Measurements from ENCODE around the gene MOB1A.
"Not testable (repeated sequence)": the region's sequence is repeated elsewhere in the genome, so short reads cannot be mapped to it uniquely, and the experiment has no call there.

The MOB1A gene

GRCh38 chr2:74198461-74199274 is 20.0 kb upstream of the MOB1A start, which contains the start of gene MTHFD2:
TSS of gene MTHFD2 (plus strand) at chr2:74198615. CDS start at chr2:74198642, 27 bp downstream.
- DNase-seq (ENCODE audit: low read depth, low spot score) = peak; percentile 99

- DNase-seq (ENCODE audit: low read depth, low spot score) = no peak
Measured at GRCh38 chr2:74198023-74198460, 19.4 kb upstream of the MOB1A start.

- DNase-seq (ENCODE audit: low read depth, low spot score) = no peak
Measured at GRCh38 chr2:74197049-74197448, 18.4 kb upstream of the MOB1A start.

DNA sequence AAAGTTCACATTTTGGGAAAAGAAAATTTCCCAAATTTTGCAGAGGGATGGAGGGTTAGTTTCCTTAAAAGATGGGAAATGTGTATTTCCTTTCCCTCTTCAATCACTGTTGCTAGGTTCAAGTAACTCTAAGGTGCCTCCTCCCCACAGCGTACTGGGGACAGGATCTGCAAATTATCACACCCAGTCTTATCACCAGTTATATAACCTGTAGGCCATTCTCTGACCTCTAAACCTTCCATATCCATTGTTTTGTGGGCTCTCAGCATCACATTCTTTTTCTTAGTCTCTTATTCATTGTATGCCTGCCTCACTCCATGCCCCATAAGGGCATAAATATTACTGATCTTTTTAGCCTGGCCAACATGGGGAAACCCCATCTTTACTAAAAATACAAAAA is 16.1 kb upstream of the MOB1A start:
- DNase-seq (ENCODE audit: low read depth, low spot score) = no peak

GRCh38 chr2:74191596-74192380 is 13.1 kb upstream of the MOB1A start:
- no peak for DNase-seq (ENCODE audit: low read depth, low spot score)

GRCh38 chr2:74188696-74189095 is 10.0 kb upstream of the MOB1A start:
- DNase-seq (ENCODE audit: low read depth, low spot score) = no peak

DNA sequence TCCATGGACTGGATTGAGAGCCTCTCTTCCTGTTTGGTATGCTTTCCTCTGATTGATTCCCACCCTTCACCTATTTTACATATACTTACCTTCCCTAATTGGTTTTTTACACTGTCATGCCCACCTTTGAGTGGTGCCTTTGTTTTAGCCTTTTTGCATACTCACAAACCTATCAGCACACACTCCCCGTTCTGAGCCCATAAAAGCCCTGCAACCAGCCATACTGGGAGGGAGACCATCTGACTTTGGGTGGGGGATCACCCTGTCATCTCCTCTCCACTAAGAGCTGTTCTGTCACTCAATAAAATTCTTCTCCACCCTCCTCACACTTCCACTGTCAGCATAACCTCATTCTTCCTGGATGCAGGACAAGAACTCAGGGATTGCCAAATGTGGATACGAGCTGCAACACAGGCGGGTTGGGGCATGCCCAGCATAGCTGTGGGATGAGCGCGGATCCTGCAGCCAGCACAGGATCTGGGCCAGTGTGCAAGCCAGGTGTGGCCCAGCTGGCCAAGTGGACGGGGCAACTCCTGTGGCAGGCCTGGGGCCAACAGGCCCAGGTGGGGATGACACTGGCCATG is 9.4 kb upstream of the MOB1A start:
- DNase-seq (ENCODE audit: low read depth, low spot score) = peak; percentile 20

- DNase-seq (ENCODE audit: low read depth, low spot score) = not testable (repeated sequence)
Measured at GRCh38 chr2:74186706-74187105, 8.0 kb upstream of the MOB1A start.

- DNase-seq (ENCODE audit: low read depth, low spot score) = no peak
Measured at GRCh38 chr2:74186038-74186437, 7.4 kb upstream of the MOB1A start.

DNA sequence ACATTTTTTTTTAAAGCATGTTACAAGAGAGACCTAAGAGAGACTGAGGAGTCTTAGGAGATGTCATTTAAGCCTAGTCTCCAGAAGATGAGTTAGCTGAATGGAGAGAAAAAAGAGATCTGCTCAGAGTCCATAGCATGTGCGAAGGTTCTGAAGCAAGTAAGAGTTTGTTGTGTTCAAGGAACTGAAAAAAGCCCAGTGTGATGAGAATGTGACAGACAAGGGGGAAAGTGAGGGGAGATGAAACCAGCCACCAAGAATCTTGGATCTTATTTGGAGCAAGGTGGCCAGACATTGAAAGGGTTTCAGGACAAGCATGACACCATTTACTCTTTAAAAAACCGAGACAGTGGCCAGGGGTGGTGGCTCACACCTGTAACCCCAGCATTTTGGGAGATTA is 5.2 kb upstream of the MOB1A start:
- DNase-seq (ENCODE audit: low read depth, low spot score) = no peak

DNA sequence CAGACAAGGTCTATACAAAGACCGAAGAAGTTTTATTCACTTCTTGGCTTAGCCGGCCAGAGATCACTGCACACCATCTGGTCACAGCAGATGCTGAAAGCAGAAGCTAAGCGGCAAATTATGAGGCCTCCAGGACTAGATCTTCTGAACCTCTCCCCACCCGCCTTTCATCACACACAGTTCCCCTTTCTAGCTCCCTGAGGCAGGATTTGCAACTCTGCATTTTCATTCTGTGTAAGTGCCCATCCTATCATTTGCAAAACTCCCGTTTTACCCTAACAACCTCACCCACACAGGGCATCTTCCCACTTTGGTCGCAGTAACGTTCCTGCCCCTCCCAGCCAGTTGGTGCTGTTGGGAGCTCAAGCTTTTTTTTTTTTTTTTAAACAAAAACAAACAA is 3.1 kb upstream of the MOB1A start:
- DNase-seq (ENCODE audit: low read depth, low spot score) = no peak

DNA sequence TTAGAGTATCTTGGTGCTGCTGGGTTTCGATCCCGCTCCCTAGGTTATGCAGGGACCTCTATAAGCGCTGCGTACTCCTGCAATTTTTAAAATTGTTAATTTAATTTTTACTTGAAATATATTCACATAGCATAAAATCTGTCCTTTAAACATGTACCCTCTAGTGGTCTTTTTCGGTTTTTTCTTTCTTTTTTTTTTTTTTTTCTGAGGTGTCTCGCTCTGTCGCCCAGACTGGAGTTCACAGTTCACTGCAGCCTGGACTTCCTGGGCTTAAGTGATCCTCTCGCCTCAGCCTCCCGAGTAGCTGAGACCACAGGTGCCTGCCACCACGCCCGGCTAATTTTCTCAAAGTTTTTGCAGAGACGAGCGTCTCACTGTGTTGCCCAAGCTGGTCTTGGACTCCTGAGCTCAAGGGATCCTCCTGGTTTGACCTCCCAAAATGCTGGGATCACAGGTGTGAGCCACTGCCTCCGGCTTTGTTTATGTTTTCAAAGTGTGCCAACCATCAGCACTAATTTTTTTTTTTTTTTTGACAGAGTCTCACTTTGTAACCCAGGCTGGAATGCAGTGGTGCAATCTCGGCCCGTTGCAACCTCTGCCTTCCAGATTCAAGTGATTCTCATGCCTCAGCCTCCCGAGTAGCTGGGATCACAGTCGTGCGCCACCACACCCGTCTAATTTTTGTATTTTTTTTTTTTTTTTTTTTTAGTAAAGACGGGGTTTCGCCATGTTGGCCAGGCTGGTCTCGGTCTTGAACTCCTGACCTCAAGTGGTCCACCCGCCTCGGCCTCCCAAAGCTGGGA is 585 bp upstream of the MOB1A start:
- DNase-seq (ENCODE audit: low read depth, low spot score) = no peak

DNA sequence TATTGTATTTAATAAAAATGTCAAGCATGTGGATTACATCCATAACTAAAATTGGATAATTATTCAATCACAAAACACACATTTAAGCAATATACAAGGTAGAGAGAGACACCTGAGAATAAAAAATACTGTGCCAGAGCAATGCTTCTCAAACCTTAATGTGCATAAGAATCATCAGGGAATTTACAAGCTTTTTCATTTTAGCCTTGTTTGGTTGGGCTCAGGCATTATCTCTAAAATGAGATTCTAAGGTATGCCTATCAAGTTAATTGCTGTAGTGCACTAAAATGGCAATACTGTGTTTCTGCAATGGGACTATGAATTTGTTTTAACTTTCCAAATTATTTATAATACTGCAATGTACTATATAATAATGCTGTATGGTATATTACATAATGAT is 983 bp downstream of the MOB1A start:
- no peak for DNase-seq (ENCODE audit: low read depth, low spot score)

DNA sequence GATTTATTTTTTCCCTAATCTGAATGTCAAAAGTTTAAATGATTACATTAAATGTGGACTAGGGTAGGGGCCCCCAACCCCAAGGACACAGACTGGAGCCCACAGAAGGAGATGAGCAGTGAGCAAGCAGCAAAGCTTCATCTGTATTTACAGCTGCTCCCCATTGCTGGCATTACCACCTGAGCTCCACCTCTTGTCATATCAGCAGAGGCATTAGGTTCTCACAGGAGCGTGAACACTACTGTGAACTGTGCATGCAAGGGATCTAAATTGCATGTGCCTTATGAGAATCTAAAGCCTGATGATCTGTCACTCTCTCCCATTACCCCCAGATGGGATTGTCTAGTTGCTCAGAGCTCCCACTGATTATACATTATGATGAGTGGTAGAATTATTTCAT is 3.8 kb downstream of the MOB1A start:
- no peak for DNase-seq (ENCODE audit: low read depth, low spot score)

- no peak for DNase-seq (ENCODE audit: low read depth, low spot score)
Measured at GRCh38 chr2:74168739-74169138, 9.9 kb downstream of the MOB1A start.

DNA sequence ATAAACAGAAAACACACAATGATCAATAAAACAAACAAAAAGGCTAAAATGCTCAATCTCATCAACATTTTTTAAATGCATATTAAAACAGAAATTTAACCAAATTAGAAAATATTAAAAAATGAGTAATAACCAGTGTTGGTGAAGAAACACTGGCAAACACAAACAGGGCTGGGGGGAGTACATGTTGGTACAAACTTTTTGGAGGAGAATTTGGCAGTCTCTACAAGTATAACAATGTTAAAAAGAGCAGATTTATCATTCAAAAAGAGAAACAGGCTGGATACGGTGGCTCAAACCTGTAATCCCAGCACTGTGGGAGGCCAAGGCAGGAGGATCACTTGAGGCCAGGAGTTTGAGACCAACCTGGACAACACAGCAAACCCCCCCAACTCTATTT is 13.9 kb downstream of the MOB1A start:
- DNase-seq (ENCODE audit: low read depth, low spot score) = no peak

DNA sequence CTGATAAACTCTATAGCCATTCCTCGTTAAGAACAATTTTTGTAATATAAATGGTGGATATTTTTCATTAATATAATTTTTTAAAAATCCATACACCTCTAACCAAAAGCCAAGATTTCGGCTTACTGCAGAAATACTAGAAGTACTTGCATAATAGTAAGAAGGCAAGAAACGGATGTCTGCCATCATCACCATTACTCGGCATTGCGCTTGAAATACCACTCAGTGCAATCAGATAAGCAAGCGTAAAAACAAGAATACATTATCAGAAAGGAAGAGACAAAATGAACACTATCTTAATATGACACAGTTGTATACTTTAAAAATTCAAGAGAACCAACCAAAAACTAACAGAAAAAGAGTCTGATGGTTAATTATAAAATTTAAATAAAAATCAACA is 15.7 kb downstream of the MOB1A start:
- no peak for DNase-seq (ENCODE audit: low read depth, low spot score)

DNA sequence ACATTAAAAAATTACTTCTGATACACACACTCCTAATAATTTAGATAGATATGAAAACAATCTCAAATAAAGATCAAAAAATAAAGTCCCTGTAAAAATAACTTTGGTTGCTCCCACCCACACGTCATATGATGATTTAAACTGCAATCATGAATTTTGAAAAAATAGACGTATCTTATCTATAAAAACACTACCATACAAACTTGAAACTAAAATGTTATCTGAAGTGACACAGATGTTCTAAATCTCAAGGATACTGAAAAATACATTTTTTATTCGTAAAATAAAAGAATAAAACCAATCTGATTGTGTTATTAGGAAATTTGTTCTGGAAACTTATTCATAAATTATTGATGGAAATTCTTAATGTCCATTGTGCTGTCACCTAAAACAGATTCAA is 22.8 kb downstream of the MOB1A start:
- no peak for DNase-seq (ENCODE audit: low read depth, low spot score)

- DNase-seq (ENCODE audit: low read depth, low spot score) = no peak
Measured at GRCh38 chr2:74152954-74153353, 25.7 kb downstream of the MOB1A start.

- no peak for DNase-seq (ENCODE audit: low read depth, low spot score)
Measured at GRCh38 chr2:74149570-74150319, 28.9 kb downstream of the MOB1A start.

GRCh38 chr2:74149247-74149525 is 29.5 kb downstream of the MOB1A start:
- no peak for DNase-seq (ENCODE audit: low read depth, low spot score)

Data from iPS DF 19.7 (cell line).